ENCODE measurements around the gene ANK3.

- TF ChIP-seq CTCF (IDR thresholded peaks at IDR 0.05; ENCODE audit: poor library complexity): no peak
- TF ChIP-seq EZH2phosphoT487 (IDR thresholded peaks at IDR 0.05; ENCODE audit: low read depth, severe bottlenecking, unreplicated experiment): no peak
- no peak for TF ChIP-seq EZH2 (IDR thresholded peaks at IDR 0.05; ENCODE audit: borderline replicate concordance)
Observed at GRCh38 chr10:60309371-60309770, 80.3 kb downstream of the ANK3 start.
